GM21786 (cell line): ENCODE data around the gene BANP.
"Not testable (repeated sequence)": the region's sequence is repeated elsewhere in the genome, so short reads cannot be mapped to it uniquely, and the experiment has no call there.

ENCODE experiments used
- ATAC-seq: cut with Tn5 transposase; IDR thresholded peaks from one replicate; pipeline ENCODE4 v1.9.1; 2021; ENCODE audit not compliant: unreplicated experiment

Gene BANP

GRCh38 chr16:88044121-88044581 lies 92.9 kb downstream of the BANP start:
- ATAC-seq: peak; percentile 53

GRCh38 chr16:88045361-88045760 lies 94.1 kb downstream of the BANP start:
- not testable (repeated sequence) for ATAC-seq

- peak; percentile 90 for ATAC-seq
Measured at GRCh38 chr16:88045820-88046303, 94.6 kb downstream of the BANP start.

- no peak for ATAC-seq
Measured at GRCh38 chr16:88047462-88047861, 96.2 kb downstream of the BANP start.

GRCh38 chr16:88048985-88049384 lies 97.8 kb downstream of the BANP start:
- no peak for ATAC-seq

GRCh38 chr16:88049561-88050545 lies 98.6 kb downstream of the BANP start:
- no peak for ATAC-seq

- ATAC-seq: no peak
Measured at GRCh38 chr16:88050952-88051660, 99.9 kb downstream of the BANP start.

- ATAC-seq: no peak
Measured at GRCh38 chr16:88052661-88053060, 101.4 kb downstream of the BANP start.

GRCh38 chr16:88053479-88053878 lies 102.2 kb downstream of the BANP start:
- not testable (repeated sequence) for ATAC-seq

- ATAC-seq: no peak
Measured at GRCh38 chr16:88055356-88055755, 104.1 kb downstream of the BANP start.

- no peak for ATAC-seq
Measured at GRCh38 chr16:88056212-88056611, 105.0 kb downstream of the BANP start.

- no peak for ATAC-seq
Measured at GRCh38 chr16:88057656-88058055, 106.4 kb downstream of the BANP start.

GRCh38 chr16:88058136-88058535 lies 106.9 kb downstream of the BANP start:
- ATAC-seq: no peak

GRCh38 chr16:88058817-88059216 lies 107.6 kb downstream of the BANP start:
- ATAC-seq: no peak

GRCh38 chr16:88059701-88060386 lies 108.6 kb downstream of the BANP start:
- ATAC-seq: no peak

GRCh38 chr16:88060524-88061219 lies 109.4 kb downstream of the BANP start:
- ATAC-seq: no peak

GRCh38 chr16:88061346-88062110 lies 110.3 kb downstream of the BANP start:
- no peak for ATAC-seq

- ATAC-seq: no peak
Measured at GRCh38 chr16:88062341-88063210, 111.3 kb downstream of the BANP start.
